SK-N-SH (cell line): ENCODE data around the gene TOPBP1. TPM values are rescaled to one million over a fixed set of nuclear protein-coding genes. Genes with fewer than 3 reads are reported as not detected.

Source experiments
- CTCF ChIA-PET: fragments of 300-600, 350-600 bp; formaldehyde crosslinking; extraction: SDS; loops from one replicate; lab custom pipeline; 2021; lab: Yijun Ruan, JAX
- POLR2A ChIA-PET: fragments of 350-600 bp; sonication (Branson Sonifier 250); formaldehyde crosslinking; extraction: SDS; loops from one replicate; lab custom pipeline; 2020; ENCODE audit warnings: antibody characterized with exemption, inconsistent platforms; lab: Yijun Ruan, JAX
- DNase-seq: peaks from one replicate; pipeline ENCODE4 v3.0.0; 2012
- H2AFZ ChIP-seq: fragments of 200-600 bp; sonication (generic); 2 replicates; pipeline ENCODE4 v1.8.1; 2016; ENCODE audit warnings: antibody characterized with exemption, mild to moderate bottlenecking, low read depth
- H3F3A ChIP-seq: fragments of 200-600 bp; sonication (generic); replicated peaks from 2 replicates; pipeline ENCODE3; 2016; ENCODE audit warnings: antibody characterized with exemption, mild to moderate bottlenecking; ENCODE audit not compliant: insufficient read depth
- H3K27ac ChIP-seq, 2 experiments: fragments of 200-500 bp in 1 of 2; fragments of 200-600 bp in 1 of 2; sonication (Bioruptor generic) in 1 of 2; sonication (generic), shearing (Covaris generic) in 1 of 2; 2 replicates each; pipeline versions ENCODE4 v1.5.1 to v1.6.1; 2014 to 2016; ENCODE audit warnings: low read depth in 2 of 2, inconsistent platforms in 1 of 2, low read length in 1 of 2, mild to moderate bottlenecking in 1 of 2, mixed read lengths in 1 of 2
- H3K27me3 ChIP-seq: fragments of 200-600 bp; sonication (generic), shearing (Covaris generic); 2 replicates; pipeline ENCODE4 v1.6.1; 2016; ENCODE audit warnings: mixed run types; ENCODE audit not compliant: insufficient read depth
- H3K36me3 ChIP-seq, 2 experiments: fragments of 200-500 bp in 1 of 2; fragments of 200-600 bp in 1 of 2; sonication (Bioruptor generic) in 1 of 2; sonication (generic) in 1 of 2; replicated peaks in 1 of 2; 2 replicates each; pipeline versions ENCODE3 to v1.5.1; 2014 to 2016; ENCODE audit warnings: low read length in 1 of 2, mild to moderate bottlenecking in 1 of 2; ENCODE audit not compliant: insufficient read depth in 2 of 2, control insufficient read depth in 1 of 2
- H3K4me1 ChIP-seq, 2 experiments: fragments of 200-500 bp in 1 of 2; fragments of 200-600 bp in 1 of 2; sonication (Bioruptor generic) in 1 of 2; sonication (generic), shearing (Covaris generic) in 1 of 2; 2 replicates each; pipeline versions ENCODE4 v1.5.1 to v1.6.1; 2014 to 2016; ENCODE audit warnings: low read depth in 1 of 2, low read length in 1 of 2, mixed run types in 1 of 2; ENCODE audit not compliant: insufficient read depth in 2 of 2, control insufficient read depth in 1 of 2
- H3K4me2 ChIP-seq: fragments of 200-600 bp; sonication (generic), shearing (Covaris generic); 2 replicates; pipeline ENCODE4 v1.6.1; 2017; ENCODE audit warnings: mixed run types
- H3K4me3 ChIP-seq, 2 experiments: fragments of 200-500 bp in 1 of 2; fragments of 200-600 bp in 1 of 2; sonication (Bioruptor generic) in 1 of 2; sonication (generic), shearing (Covaris generic) in 1 of 2; 2 replicates each; pipeline versions ENCODE4 v1.5.1 to v1.8.1; 2014 to 2016; ENCODE audit warnings: low read depth in 2 of 2, inconsistent platforms in 1 of 2, low read length in 1 of 2, mild to moderate bottlenecking in 1 of 2, mixed read lengths in 1 of 2, moderate library complexity in 1 of 2
- H3K79me2 ChIP-seq: fragments of 200-600 bp; sonication (generic); 2 replicates; pipeline ENCODE4 v1.8.1; 2017; ENCODE audit warnings: mild to moderate bottlenecking; ENCODE audit not compliant: insufficient read depth
- H3K9ac ChIP-seq: fragments of 200-600 bp; sonication (generic); 2 replicates; pipeline ENCODE4 v1.6.1; 2017; ENCODE audit warnings: mixed run types
- H3K9me2 ChIP-seq: fragments of 200-600 bp; sonication (generic); 2 replicates; pipeline ENCODE4 v1.6.1; 2017; ENCODE audit warnings: mixed run types
- H3K9me3 ChIP-seq: fragments of 200-600 bp; sonication (generic); 2 replicates; pipeline ENCODE4 v1.6.1; 2017; ENCODE audit warnings: mixed run types, mild to moderate bottlenecking, moderate library complexity
- H4K20me1 ChIP-seq: fragments of 200-600 bp; sonication (generic); 2 replicates; pipeline ENCODE4 v1.6.1; 2017; ENCODE audit warnings: mild to moderate bottlenecking, mixed run types; ENCODE audit not compliant: insufficient read depth
- ELF1 ChIP-seq: IDR thresholded peaks from 2 replicates; pipeline ENCODE4 v1.4.0; 2012
- EP300 ChIP-seq, 2 experiments: IDR thresholded peaks; 2 replicates each; pipeline versions ENCODE4 v1.4.0 to v1.6.1; 2012; ENCODE audit warnings: borderline replicate concordance in 1 of 2, low read depth in 1 of 2, low read length in 1 of 2
- FOSL2 ChIP-seq: IDR thresholded peaks from 2 replicates; pipeline ENCODE4 v1.4.0; 2012; ENCODE audit warnings: low read depth, mild to moderate bottlenecking, moderate library complexity, borderline replicate concordance
- GABPA ChIP-seq: IDR thresholded peaks from 2 replicates; pipeline ENCODE4 v1.4.0; 2012; ENCODE audit warnings: low read depth, mild to moderate bottlenecking
- JUND ChIP-seq: IDR thresholded peaks from 2 replicates; pipeline ENCODE4 v1.4.0; 2012
- MXI1 ChIP-seq: IDR thresholded peaks from 2 replicates; pipeline ENCODE4 v1.6.1; 2012; ENCODE audit warnings: mild to moderate bottlenecking, low read depth, low read length, improper control_type of control experiment
- NFIC ChIP-seq: IDR thresholded peaks from 2 replicates; pipeline ENCODE4 v1.4.0; 2012; ENCODE audit warnings: borderline replicate concordance
- RXRA ChIP-seq: IDR thresholded peaks from 2 replicates; pipeline ENCODE4 v1.4.0; 2012; ENCODE audit warnings: low read depth, mild to moderate bottlenecking, borderline replicate concordance
- YY1 ChIP-seq: IDR thresholded peaks from 2 replicates; pipeline ENCODE4 v1.4.0; 2012; ENCODE audit warnings: low read depth, mild to moderate bottlenecking
- WGBS: methylation state at CpG from one replicate; pipeline ENCODE4 v1.1.6; 2017; ENCODE audit warnings: low lambda C conversion rate; 5-methylcytosine and 5-hydroxymethylcytosine counted together
- polyA plus RNA-seq, 3 experiments: library from polyadenylated mRNA; depleted of rRNA; stranded (reverse); fragments of >200 nt; gene quantifications; 2 replicates each; pipeline ENCODE4 v1.2.3, GENCODE V29; 2012
- TF ChIP-seq, protein P1 (sequence below): fragments of 150-350 bp; IDR thresholded peaks from 2 replicates; pipeline ENCODE4 v1.6.1; 2017; ENCODE audit warnings: antibody characterized with exemption, low read length, low read depth, borderline replicate concordance
- TF ChIP-seq, protein P2 (sequence below): IDR thresholded peaks from 2 replicates; pipeline ENCODE4; 2012
- TF ChIP-seq, protein P3 (sequence below): IDR thresholded peaks from 2 replicates; pipeline ENCODE4 v1.4.0; 2012; ENCODE audit warnings: low read depth
- TF ChIP-seq, protein P4 (sequence below): IDR thresholded peaks from 2 replicates; pipeline ENCODE4 v1.4.0; 2012; ENCODE audit warnings: low read depth, borderline replicate concordance

The TOPBP1 gene
- polyA plus RNA-seq, 1 of the 3 experiments (the other 2 are of a cell fraction): 15.7 TPM

DNA sequence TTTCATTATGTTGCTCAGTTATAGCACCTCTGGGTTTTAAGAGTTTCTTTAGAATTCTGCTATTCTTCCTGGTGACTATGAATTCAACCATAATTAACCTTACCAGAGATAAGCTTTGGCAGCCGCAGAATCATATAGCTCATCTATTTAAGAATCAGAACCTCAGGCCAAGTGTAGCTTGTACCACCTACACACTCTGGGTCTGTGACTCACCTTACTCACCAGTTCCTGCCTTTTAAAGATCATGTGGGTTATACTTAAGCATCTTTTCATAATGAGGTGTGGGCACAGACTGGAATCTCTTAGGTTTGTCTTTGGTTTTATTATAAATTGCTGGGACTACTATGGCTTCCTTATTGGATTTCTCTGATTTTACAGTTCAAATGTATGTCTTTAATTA is 66.4 kb downstream of the TOPBP1 start:
- no peak overlapping the region for H3K9ac ChIP-seq
- no peaks in the 10 kb centered on the region for H3K27me3 ChIP-seq
- H3K79me2 ChIP-seq: no peaks in the 10 kb centered on the region; the same call in 1 of the 2 replicates
- TF ChIP-seq FOSL2 (peak; percentile 16; the same call in 1 of the 2 replicates), ELF1 (no peak), EP300 (IDR thresholded peaks at IDR 0.05; ENCODE audit: borderline replicate concordance in 1 of 2, low read depth in 1 of 2, low read length in 1 of 2) (no peak), JUND (peak; percentile 22; the same call in 1 of the 2 replicates)
- TF ChIP-seq, protein P1, sequence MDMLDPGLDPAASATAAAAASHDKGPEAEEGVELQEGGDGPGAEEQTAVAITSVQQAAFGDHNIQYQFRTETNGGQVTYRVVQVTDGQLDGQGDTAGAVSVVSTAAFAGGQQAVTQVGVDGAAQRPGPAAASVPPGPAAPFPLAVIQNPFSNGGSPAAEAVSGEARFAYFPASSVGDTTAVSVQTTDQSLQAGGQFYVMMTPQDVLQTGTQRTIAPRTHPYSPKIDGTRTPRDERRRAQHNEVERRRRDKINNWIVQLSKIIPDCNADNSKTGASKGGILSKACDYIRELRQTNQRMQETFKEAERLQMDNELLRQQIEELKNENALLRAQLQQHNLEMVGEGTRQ: no peak
- TF ChIP-seq, protein P2, sequence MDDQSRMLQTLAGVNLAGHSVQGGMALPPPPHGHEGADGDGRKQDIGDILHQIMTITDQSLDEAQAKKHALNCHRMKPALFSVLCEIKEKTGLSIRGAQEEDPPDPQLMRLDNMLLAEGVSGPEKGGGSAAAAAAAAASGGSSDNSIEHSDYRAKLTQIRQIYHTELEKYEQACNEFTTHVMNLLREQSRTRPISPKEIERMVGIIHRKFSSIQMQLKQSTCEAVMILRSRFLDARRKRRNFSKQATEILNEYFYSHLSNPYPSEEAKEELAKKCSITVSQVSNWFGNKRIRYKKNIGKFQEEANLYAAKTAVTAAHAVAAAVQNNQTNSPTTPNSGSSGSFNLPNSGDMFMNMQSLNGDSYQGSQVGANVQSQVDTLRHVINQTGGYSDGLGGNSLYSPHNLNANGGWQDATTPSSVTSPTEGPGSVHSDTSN: no peak
- POLR2A ChIA-PET: no interaction called here
- H3K4me2 ChIP-seq: no peak overlapping the region
- H3K27ac ChIP-seq: no peak overlapping the region; a peak in 1 of 4 replicates
- 0 out of 2 replicates have a peak overlapping the region, but pooled peaks have one; percentile 12 for H2AFZ ChIP-seq
- DNase-seq: no peak
- H3K9me3 ChIP-seq: no peaks in the 10 kb centered on the region
- peaks cover 0 to 4% of the 10 kb centered on the region in 2 experiments for H3K36me3 ChIP-seq
- H4K20me1 ChIP-seq: no peaks in the 10 kb centered on the region
- H3K4me1 ChIP-seq: peaks cover 0 to 4% of the 10 kb centered on the region in 2 experiments; a peak in 1 of 4 replicates
- H3F3A ChIP-seq: peaks cover 17% of the 10 kb centered on the region
- WGBS: 50% methylated on average over 1 of the region's 1 CpG
- CTCF ChIA-PET: interaction anchor here (1.8 kb wide), 1 partner anchor 17 kb away, joined by 9 read pairs; no protein-coding TSS in a partner anchor
- H3K9me2 ChIP-seq: no peaks in the 10 kb centered on the region
- no peak overlapping the region for H3K4me3 ChIP-seq

DNA sequence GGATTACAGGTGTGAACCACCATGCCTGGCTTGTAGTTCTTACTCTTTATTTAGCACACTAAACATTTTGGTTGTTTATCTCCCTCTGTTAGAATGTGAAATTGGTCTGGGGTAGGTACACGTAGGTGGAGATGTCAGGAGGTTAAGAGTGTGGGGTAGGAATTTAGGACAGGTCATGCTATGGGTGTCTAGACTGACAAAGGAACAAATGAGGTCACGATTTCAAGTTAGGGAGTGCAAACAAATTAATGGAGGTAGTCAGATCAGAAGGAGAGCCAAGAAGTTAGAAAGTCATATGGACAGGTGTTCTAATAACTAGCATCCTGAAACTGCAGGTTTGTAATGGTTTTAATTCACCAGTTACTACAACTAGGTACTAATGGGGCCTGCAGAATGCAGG is 68.5 kb downstream of the TOPBP1 start:
- POLR2A ChIA-PET: interaction anchor here (1.2 kb wide), 1 partner anchor 155 kb away, joined by 3 read pairs; no protein-coding TSS in a partner anchor
- CTCF ChIA-PET: interaction anchor here (1.2 kb wide), 1 partner anchor 8 kb away, joined by 3 read pairs; no protein-coding TSS in a partner anchor
- peaks cover 10% of the 10 kb centered on the region for H4K20me1 ChIP-seq

More for the DNA sequence above, 68.5 kb downstream of the TOPBP1 start:
- DNase-seq: no peak
- peaks cover 17 to 23% of the 10 kb centered on the region in 2 experiments for H3K36me3 ChIP-seq
- peaks cover 0 to 4% of the 10 kb centered on the region in 2 experiments; a peak in 1 of 4 replicates for H3K4me1 ChIP-seq
- H3K9me2 ChIP-seq: no peaks in the 10 kb centered on the region
- no peak overlapping the region for H2AFZ ChIP-seq
- H3K9ac ChIP-seq: no peak overlapping the region
- H3K27me3 ChIP-seq: no peaks in the 10 kb centered on the region
- 94% methylated on average over 2 of the region's 2 CpGs for WGBS
- TF ChIP-seq YY1: no peak
- TF ChIP-seq NFIC: no peak
- TF ChIP-seq, protein P3, sequence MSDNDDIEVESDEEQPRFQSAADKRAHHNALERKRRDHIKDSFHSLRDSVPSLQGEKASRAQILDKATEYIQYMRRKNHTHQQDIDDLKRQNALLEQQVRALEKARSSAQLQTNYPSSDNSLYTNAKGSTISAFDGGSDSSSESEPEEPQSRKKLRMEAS: no peak
- no peak for TF ChIP-seq RXRA
- no peak for TF ChIP-seq MXI1
- TF ChIP-seq, protein P4, sequence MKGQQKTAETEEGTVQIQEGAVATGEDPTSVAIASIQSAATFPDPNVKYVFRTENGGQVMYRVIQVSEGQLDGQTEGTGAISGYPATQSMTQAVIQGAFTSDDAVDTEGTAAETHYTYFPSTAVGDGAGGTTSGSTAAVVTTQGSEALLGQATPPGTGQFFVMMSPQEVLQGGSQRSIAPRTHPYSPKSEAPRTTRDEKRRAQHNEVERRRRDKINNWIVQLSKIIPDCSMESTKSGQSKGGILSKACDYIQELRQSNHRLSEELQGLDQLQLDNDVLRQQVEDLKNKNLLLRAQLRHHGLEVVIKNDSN: no peak
- TF ChIP-seq FOSL2: no peak
- no peak for TF ChIP-seq GABPA
- H3K4me2 ChIP-seq: no peak overlapping the region
- no peak overlapping the region for H3K4me3 ChIP-seq
- H3K79me2 ChIP-seq: peaks cover 14% of the 10 kb centered on the region; the same call in 1 of the 2 replicates
- H3K27ac ChIP-seq: no peak overlapping the region
- no peaks in the 10 kb centered on the region for H3K9me3 ChIP-seq
- H3F3A ChIP-seq: peaks cover 38% of the 10 kb centered on the region
